CD14-positive monocyte (primary cell): ENCODE data around the gene PTGER1. TPM values are rescaled to one million over a fixed set of nuclear protein-coding genes. Genes with fewer than 3 reads are reported as not detected.
A peak's percentile ranks its signal among the peaks of the same experiment; 100 is the strongest.

ENCODE experiments used
- DNase-seq, 3 donors: peaks; one replicate each; pipeline ENCODE4 v3.0.0-alpha.2; 2011 to 2022
- H2AFZ ChIP-seq: 2 replicates; pipeline ENCODE4 v1.6.0; 2012; ENCODE audit warnings: mild to moderate bottlenecking, low read depth, low read length, inconsistent platforms; ENCODE audit not compliant: insufficient read depth, poor library complexity, severe bottlenecking
- H3K27ac ChIP-seq, 2 donors: 1 replicate in 1 of 2; 2 replicates in 1 of 2; pipeline ENCODE4 v1.5.1; 2012 to 2013; ENCODE audit warnings: low read length in 2 of 2, control low read depth in 1 of 2, inconsistent platforms in 1 of 2, low read depth in 1 of 2, mild to moderate bottlenecking in 1 of 2
- H3K27me3 ChIP-seq, 2 donors: one replicate each; pipeline versions ENCODE4 v1.6.0 to v1.6.1; 2011 to 2013; ENCODE audit warnings: low read length in 2 of 2; ENCODE audit not compliant: control insufficient read depth in 2 of 2, insufficient read depth in 2 of 2
- H3K36me3 ChIP-seq, 2 donors: replicated peaks in 1 of 2; 1 replicate in 1 of 2; 2 replicates in 1 of 2; pipeline versions ENCODE4 v1.5.1 to v1.6.1; 2012 to 2013; ENCODE audit warnings: low read length in 2 of 2, control low read depth in 1 of 2, inconsistent platforms in 1 of 2, mild to moderate bottlenecking in 1 of 2; ENCODE audit not compliant: insufficient read depth in 2 of 2, control insufficient read depth in 1 of 2
- H3K4me1 ChIP-seq, 2 donors: 1 replicate in 1 of 2; 2 replicates in 1 of 2; pipeline versions ENCODE4 v1.5.1 to v1.6.1; 2012 to 2013; ENCODE audit warnings: low read length in 2 of 2, control low read depth in 1 of 2, inconsistent platforms in 1 of 2, mild to moderate bottlenecking in 1 of 2, moderate library complexity in 1 of 2; ENCODE audit not compliant: insufficient read depth in 2 of 2, control insufficient read depth in 1 of 2
- H3K4me2 ChIP-seq: replicated peaks from 2 replicates; pipeline ENCODE3; 2012; ENCODE audit warnings: low read length, moderate library complexity, mild to moderate bottlenecking; ENCODE audit not compliant: poor library complexity, severe bottlenecking; ENCODE audit errors: extremely low read depth
- H3K4me3 ChIP-seq, 3 experiments: fragments of 200-600 bp in 1 of 3; sonication (generic) in 1 of 3; replicated peaks in 1 of 3; 1 replicate in 2 of 3; 2 replicates in 1 of 3; pipeline ENCODE4 v1.5.1; 2011 to 2013; ENCODE audit warnings: low read length in 3 of 3, mild to moderate bottlenecking in 3 of 3, control low read depth in 2 of 3, low read depth in 2 of 3, inconsistent platforms in 1 of 3, moderate library complexity in 1 of 3
- H3K79me2 ChIP-seq: 2 replicates; pipeline ENCODE4 v1.6.0; 2012; ENCODE audit warnings: mild to moderate bottlenecking, control low read depth, inconsistent platforms, low read length, moderate library complexity; ENCODE audit not compliant: insufficient read depth
- H3K9ac ChIP-seq: 2 replicates; pipeline ENCODE4 v1.6.0; 2017; ENCODE audit warnings: low read length, mild to moderate bottlenecking; ENCODE audit not compliant: insufficient read depth, poor library complexity, severe bottlenecking
- H3K9me3 ChIP-seq, 2 donors: replicated peaks in 1 of 2; 1 replicate in 1 of 2; 2 replicates in 1 of 2; pipeline versions ENCODE4 v1.5.1 to v1.6.1; 2012 to 2013; ENCODE audit warnings: low read length in 2 of 2, control low read depth in 1 of 2; ENCODE audit not compliant: control insufficient read depth in 1 of 2, insufficient read depth in 1 of 2
- H4K20me1 ChIP-seq: 2 replicates; pipeline ENCODE4 v1.6.0; 2012; ENCODE audit warnings: mild to moderate bottlenecking, low read length, control low read depth, moderate library complexity; ENCODE audit not compliant: insufficient read depth
- H3K27ac Mint-ChIP-seq, 7 donors: one replicate each; pipeline ENCODE4 v1.8.0; 2020; ENCODE audit warnings: mild to moderate bottlenecking in 7 of 7, mixed read lengths in 7 of 7, moderate library complexity in 6 of 7, inconsistent platforms in 2 of 7
- H3K27me3 Mint-ChIP-seq, 3 donors: one replicate each; pipeline ENCODE4 v1.8.0; 2021 to 2022; ENCODE audit warnings: low read depth in 3 of 3, mild to moderate bottlenecking in 3 of 3, mixed read lengths in 3 of 3, moderate library complexity in 3 of 3, inconsistent platforms in 1 of 3
- H3K36me3 Mint-ChIP-seq, 2 donors: one replicate each; pipeline ENCODE4 v1.8.0; 2020; ENCODE audit warnings: mixed read lengths in 2 of 2, inconsistent platforms in 1 of 2, mild to moderate bottlenecking in 1 of 2
- H3K4me1 Mint-ChIP-seq: one replicate; pipeline ENCODE4 v1.8.0; 2020; ENCODE audit warnings: mild to moderate bottlenecking, mixed read lengths
- H3K4me3 Mint-ChIP-seq, 2 donors: one replicate each; pipeline ENCODE4 v1.8.0; 2020; ENCODE audit warnings: mild to moderate bottlenecking in 2 of 2, mixed read lengths in 2 of 2, moderate library complexity in 1 of 2
- H3K9me3 Mint-ChIP-seq, 7 donors: one replicate each; pipeline ENCODE4 v1.8.0; 2020 to 2022; ENCODE audit warnings: mixed read lengths in 7 of 7, mild to moderate bottlenecking in 6 of 7, moderate library complexity in 6 of 7, inconsistent platforms in 2 of 7
- CTCF ChIP-seq: fragments of 200-600 bp; IDR thresholded peaks from one replicate; pipeline ENCODE4 v1.8.0; 2022; ENCODE audit warnings: antibody characterized with exemption, mild to moderate bottlenecking
- WGBS: methylation state at CpG from one replicate; pipeline ENCODE4 v1.1.5; 2013; ENCODE audit warnings: missing lambda C conversion rate; ENCODE audit not compliant: insufficient coverage; 5-methylcytosine and 5-hydroxymethylcytosine counted together
- intact Hi-C, 2 donors: fragments of 100-400 bp; cut with micrococcal nuclease; formaldehyde crosslinking; loops; one replicate each; pipeline versions ENCODE4 v1.15.0 to v1.15.1; 2023
- polyA plus RNA-seq, 3 donors: library from polyadenylated mRNA; depleted of rRNA in 1 of 3; unstranded in 2 of 3; stranded (reverse) in 1 of 3; fragments of 300-500 nt in 2 of 3; fragments of >200 nt in 1 of 3; fragmentation: Illumina TruSeq in 2 of 3; gene quantifications; 1 replicate in 2 of 3; 2 replicates in 1 of 3; pipeline ENCODE4 v1.2.3, GENCODE V29; 2012 to 2021

PTGER1 gene
- polyA plus RNA-seq, 3 donors: not detected

GRCh38 chr19:14433554-14434501, 41.3 kb downstream of the PTGER1 start:
- H3K4me1 ChIP-seq: peaks cover 48 to 57% of the 10 kb centered on the region in 2 donors
- intact Hi-C loops: loop anchor here in 1 of 2 donors (2.0 kb wide), 2 partner anchors 13 to 39 kb away; no protein-coding TSS in a partner anchor
- H3K4me3 Mint-ChIP-seq: peak overlapping the region; percentile 79 to 87

More at GRCh38 chr19:14433554-14434501, 41.3 kb downstream of the PTGER1 start:
- no peak for TF ChIP-seq CTCF
- Histone ChIP-seq H2AFZ (peak overlapping the region; percentile 88), H3K9ac (peak overlapping the region; percentile 78), H4K20me1 (peaks cover 7% of the 10 kb centered on the region), H3K4me3 (peak overlapping the region; percentile 57 to 93 (median 89)), H3K9me3 (no peaks in the 10 kb centered on the region), H3K27ac (peak overlapping the region in 1 of 2 donors; percentile 62), H3K27me3 (peaks cover 0 to 2% of the 10 kb centered on the region in 2 donors), H3K4me2 (peak overlapping the region; percentile 93), H3K79me2 (peaks cover 55% of the 10 kb centered on the region), H3K36me3 (peaks cover 0 to 5% of the 10 kb centered on the region in 2 donors)
- Mint-ChIP-seq H3K27me3 (peaks cover 6 to 15% (median 7%) of the 10 kb centered on the region in 3 donors), H3K27ac (peak overlapping the region in 6 of 7 donors; percentile 19 to 96 (median 82)), H3K4me1 (peaks cover 47% of the 10 kb centered on the region), H3K9me3 (no peaks in the 10 kb centered on the region), H3K36me3 (peaks cover 2 to 14% of the 10 kb centered on the region in 2 donors)
- 2% methylated on average over 24 of the region's 52 CpGs for WGBS
- DNase-seq: no peak
